A549 (cell line): ENCODE data around the gene DSG2. TPM values are rescaled to one million over a fixed set of nuclear protein-coding genes. Genes with fewer than 3 reads are reported as not detected.

Experiments used
- ATAC-seq, 2 experiments: fragments of 200-7000 bp in 1 of 2; fragments of >200 bp in 1 of 2; cut with Nextera tagmentation in 1 of 2; cut with Tn5 transposase in 1 of 2; 3 replicates each; pipeline versions ENCODE4 v1.8.0 to v1.9.1; 2018 to 2020; ENCODE audit warnings: mild to moderate bottlenecking in 1 of 2, moderate library complexity in 1 of 2
- CTCF ChIA-PET: fragments of 300-600 bp; sonication (Branson Sonifier 250); formaldehyde crosslinking; extraction: SDS; loops from one replicate; lab custom pipeline; 2021; ENCODE audit warnings: antibody characterized with exemption, inconsistent platforms; lab: Yijun Ruan, JAX
- POLR2A ChIA-PET: fragments of 350-600 bp; formaldehyde crosslinking; extraction: SDS; loops from one replicate; lab custom pipeline; 2021; ENCODE audit warnings: antibody characterized with exemption, inconsistent platforms; lab: Yijun Ruan, JAX
- DNase-seq, 2 experiments: peaks; one replicate each; pipeline versions ENCODE4 v3.0.0 to v3.0.0-alpha.2; 2011 to 2016; ENCODE audit warnings: low read depth in 1 of 2, low spot score in 1 of 2
- FAIRE-seq: peaks from 2 replicates; lab custom pipeline; 2011; peaks lifted over from hg19 to GRCh38; lab: Jason Lieb, UNC
- H3K27ac ChIP-seq, 2 experiments: fragments of >200 bp; sonication (Bioruptor Twin); formaldehyde crosslinking; 3 replicates each; pipeline ENCODE4 v1.5.1; 2016 to 2017
- H3K4me1 ChIP-seq: fragments of >200 bp; sonication (Bioruptor Twin); formaldehyde crosslinking; 3 replicates; pipeline ENCODE4 v1.6.1; 2016
- H3K4me2 ChIP-seq: fragments of >200 bp; sonication (Bioruptor Twin); formaldehyde crosslinking; 3 replicates; pipeline ENCODE4 v1.6.1; 2016
- H3K4me3 ChIP-seq: fragments of >200 bp; sonication (Bioruptor Twin); formaldehyde crosslinking; 3 replicates; pipeline ENCODE4 v1.5.1; 2016
- H3K9me3 ChIP-seq: fragments of >200 bp; sonication (Bioruptor Twin); formaldehyde crosslinking; 3 replicates; pipeline ENCODE4 v1.6.1; 2016
- CBX2 ChIP-seq: fragments of 200-600 bp; sonication (generic); IDR thresholded peaks from 2 replicates; pipeline ENCODE4 v1.6.1; 2016; ENCODE audit warnings: low read depth, mild to moderate bottlenecking, borderline replicate concordance
- CEBPB ChIP-seq, 2 experiments: fragments of >200 bp in 1 of 2; sonication (Bioruptor Twin) in 1 of 2; formaldehyde crosslinking in 1 of 2; IDR thresholded peaks; 2 replicates each; pipeline ENCODE4 v1.6.1; 2012 to 2016
- EHF ChIP-seq: fragments of 250-450 bp; sonication (Bioruptor Pico); IDR thresholded peaks from 2 replicates; pipeline ENCODE4 v1.5.0; 2020; ENCODE audit warnings: mild to moderate bottlenecking
- FOSB ChIP-seq: fragments of 250-450 bp; sonication (Bioruptor Pico); IDR thresholded peaks from 2 replicates; pipeline ENCODE4 v1.5.0; 2020; ENCODE audit warnings: mild to moderate bottlenecking, moderate library complexity
- HEYL ChIP-seq: fragments of 250-450 bp; sonication (Bioruptor Pico); IDR thresholded peaks from 2 replicates; pipeline ENCODE4 v1.8.0; 2021; ENCODE audit warnings: mild to moderate bottlenecking, moderate library complexity
- HOXA7 ChIP-seq: fragments of 250-450 bp; sonication (Bioruptor Pico); IDR thresholded peaks from 2 replicates; pipeline ENCODE4 v1.5.0; 2020; ENCODE audit warnings: mild to moderate bottlenecking, moderate library complexity
- HOXB5 ChIP-seq: fragments of 250-450 bp; sonication (Bioruptor Pico); IDR thresholded peaks from 2 replicates; pipeline ENCODE4 v1.5.0; 2020; ENCODE audit warnings: mild to moderate bottlenecking, moderate library complexity
- JUNB ChIP-seq: fragments of >200 bp; sonication (Bioruptor Twin); formaldehyde crosslinking; IDR thresholded peaks from 2 replicates; pipeline ENCODE4 v1.6.1; 2016
- KDM5A ChIP-seq: fragments of 200-600 bp; sonication (generic); IDR thresholded peaks from 2 replicates; pipeline ENCODE4 v1.6.1; 2016; ENCODE audit warnings: antibody characterized with exemption, mild to moderate bottlenecking
- MAFK ChIP-seq: fragments of 450-650 bp; IDR thresholded peaks from 2 replicates; pipeline ENCODE4 v1.6.1; 2014; ENCODE audit not compliant: partially characterized antibody
- MAZ ChIP-seq: fragments of 150-350 bp; IDR thresholded peaks from 2 replicates; pipeline ENCODE4 v1.6.1; 2014; ENCODE audit warnings: antibody characterized with exemption, low read depth, low read length, borderline replicate concordance
- NFE2L2 ChIP-seq: fragments of 150-350 bp; conservative IDR thresholded peaks from 2 replicates; pipeline ENCODE4 v1.6.1; 2014; ENCODE audit warnings: low read length
- NR3C1 ChIP-seq: fragments of >200 bp; sonication (Bioruptor Twin); formaldehyde crosslinking; IDR thresholded peaks from 3 replicates; pipeline ENCODE4 v1.6.1; 2017
- POLR2A ChIP-seq: IDR thresholded peaks from 2 replicates; pipeline ENCODE4 v1.6.1; 2012; ENCODE audit warnings: mild to moderate bottlenecking, low read length
- RCOR1 ChIP-seq: fragments of 150-350 bp; IDR thresholded peaks from 2 replicates; pipeline ENCODE4 v1.6.1; 2014; ENCODE audit warnings: antibody characterized with exemption, low read length, low read depth
- SMC3 ChIP-seq: fragments of >200 bp; sonication (Bioruptor Twin); formaldehyde crosslinking; IDR thresholded peaks from 3 replicates; pipeline ENCODE4 v1.6.1; 2018; ENCODE audit warnings: inconsistent platforms
- SREBF2 ChIP-seq: fragments of 450-650 bp; IDR thresholded peaks from 2 replicates; pipeline ENCODE4 v1.6.1; 2014; ENCODE audit warnings: mild to moderate bottlenecking, moderate library complexity
- TP53 ChIP-seq: fragments of 250-450 bp; sonication (Bioruptor Pico); IDR thresholded peaks from 2 replicates; pipeline ENCODE4 v1.5.0; 2021; ENCODE audit warnings: mild to moderate bottlenecking, moderate library complexity
- WGBS: methylation state at CpG from one replicate; pipeline ENCODE4 v1.1.6; 2017; ENCODE audit errors: missing lambda C conversion rate; 5-methylcytosine and 5-hydroxymethylcytosine counted together
- polyA plus RNA-seq, 4 experiments: library from polyadenylated mRNA; depleted of rRNA in 3 of 4; stranded (reverse); fragments of >200 nt; fragmentation: RNase III in 1 of 4; extraction: RNeasy Plus Mini Kit Qiagen cat#74134 plus additional on column Dnase treatment in 1 of 4; gene quantifications; 2 replicates in 3 of 4; 3 replicates in 1 of 4; pipeline ENCODE4 v1.2.3, GENCODE V29; 2011 to 2017
- TF ChIP-seq, protein P1 (sequence below): IDR thresholded peaks from 2 replicates; pipeline ENCODE4 v1.6.1; 2012
- TF ChIP-seq, protein P2 (sequence below): fragments of >200 bp; sonication (Bioruptor Twin); formaldehyde crosslinking; IDR thresholded peaks from 3 replicates; pipeline ENCODE4 v1.5.1; 2016
- TF ChIP-seq, protein P3 (sequence below): fragments of 450-650 bp; IDR thresholded peaks from 2 replicates; pipeline ENCODE4 v1.6.1; 2014; ENCODE audit warnings: antibody characterized with exemption

DSG2 gene
- polyA plus RNA-seq, 2 of the 4 experiments (the other 2 are of a cell fraction), result 40.0 to 91.7 TPM

GRCh38 chr18:31526374-31526773 is 28.4 kb downstream of the DSG2 start:
- no peak overlapping the region for H3K27ac ChIP-seq
- no peak overlapping the region for H3K4me3 ChIP-seq
- ChIA-PET CTCF (interaction anchor here (0.8 kb wide), 1 partner anchor 102 kb away, joined by 3 read pairs; no protein-coding TSS in a partner anchor), POLR2A (no interaction called here)
- FAIRE-seq (no peak), DNase-seq (no peak), ATAC-seq (no peak)
- no peaks in the 10 kb centered on the region for H3K9me3 ChIP-seq
- no peak overlapping the region for H3K4me2 ChIP-seq
- peak; percentile 73 for TF ChIP-seq MAFK
- no peak for TF ChIP-seq POLR2A
- TF ChIP-seq FOSB, result no peak
- 95% methylated on average over 7 of the region's 7 CpGs for WGBS
- no peaks in the 10 kb centered on the region for H3K4me1 ChIP-seq

DNA sequence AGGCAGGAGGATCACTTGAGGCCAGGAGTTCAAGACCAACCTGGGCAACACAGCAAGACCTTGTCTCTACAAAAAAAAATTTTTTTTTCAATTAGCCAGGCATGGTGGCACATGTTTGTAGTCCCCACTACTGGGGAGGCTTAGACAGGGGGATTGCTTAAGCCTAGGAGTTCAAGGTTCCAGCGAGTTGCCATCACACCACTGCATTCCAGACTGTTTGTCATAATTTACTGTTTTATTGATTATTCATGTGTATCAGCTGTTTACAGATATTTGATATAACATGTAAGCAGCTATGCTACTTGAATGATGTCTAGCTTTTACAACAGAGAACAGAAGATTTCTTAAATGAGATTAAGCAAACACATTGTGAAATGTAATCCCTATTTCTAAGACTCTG is 35.3 kb downstream of the DSG2 start:
- TF ChIP-seq CBX2 (no peak), NFE2L2 (no peak), MAZ (no peak), FOSB (no peak)
- FAIRE-seq (no peak), ATAC-seq (no peak), DNase-seq (no peak)
- Histone ChIP-seq H3K4me2 (no peak overlapping the region), H3K4me1 (no peaks in the 10 kb centered on the region), H3K9me3 (no peaks in the 10 kb centered on the region), H3K27ac (no peak overlapping the region), H3K4me3 (no peak overlapping the region)
- POLR2A ChIA-PET, result no interaction called here
- CTCF ChIA-PET, result interaction anchor here (1.3 kb wide), 1 partner anchor 14 kb away, joined by 3 read pairs; no protein-coding TSS in a partner anchor
- WGBS, result 100% methylated on average over 1 of the region's 1 CpG

DNA sequence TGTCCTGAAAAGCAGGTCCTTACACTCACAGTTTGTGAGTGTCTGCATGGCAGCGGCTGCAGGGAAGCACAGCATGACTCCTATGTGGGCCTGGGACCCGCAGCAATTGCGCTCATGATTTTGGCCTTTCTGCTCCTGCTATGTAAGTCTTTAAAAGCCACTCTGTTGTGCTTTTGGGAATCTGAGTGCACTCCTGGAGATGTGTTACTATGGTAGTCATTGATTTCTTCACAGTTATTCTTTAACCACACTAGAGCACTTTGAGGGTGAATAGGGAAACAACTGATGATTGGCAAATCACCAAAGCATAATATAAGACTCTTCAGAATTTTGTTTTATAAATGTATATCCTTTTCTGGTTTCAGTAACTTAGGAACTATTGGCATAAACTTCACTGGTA is 40.9 kb downstream of the DSG2 start:
- TF ChIP-seq EHF (CRISPR knock-in tag), result no peak
- TF ChIP-seq HEYL (CRISPR knock-in tag), result no peak
- no peak for TF ChIP-seq TP53
- no peak for TF ChIP-seq CEBPB (IDR thresholded peaks at IDR 0.05)
- TF ChIP-seq, protein P1, sequence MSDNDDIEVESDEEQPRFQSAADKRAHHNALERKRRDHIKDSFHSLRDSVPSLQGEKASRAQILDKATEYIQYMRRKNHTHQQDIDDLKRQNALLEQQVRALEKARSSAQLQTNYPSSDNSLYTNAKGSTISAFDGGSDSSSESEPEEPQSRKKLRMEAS, result no peak
- TF ChIP-seq, protein P2, sequence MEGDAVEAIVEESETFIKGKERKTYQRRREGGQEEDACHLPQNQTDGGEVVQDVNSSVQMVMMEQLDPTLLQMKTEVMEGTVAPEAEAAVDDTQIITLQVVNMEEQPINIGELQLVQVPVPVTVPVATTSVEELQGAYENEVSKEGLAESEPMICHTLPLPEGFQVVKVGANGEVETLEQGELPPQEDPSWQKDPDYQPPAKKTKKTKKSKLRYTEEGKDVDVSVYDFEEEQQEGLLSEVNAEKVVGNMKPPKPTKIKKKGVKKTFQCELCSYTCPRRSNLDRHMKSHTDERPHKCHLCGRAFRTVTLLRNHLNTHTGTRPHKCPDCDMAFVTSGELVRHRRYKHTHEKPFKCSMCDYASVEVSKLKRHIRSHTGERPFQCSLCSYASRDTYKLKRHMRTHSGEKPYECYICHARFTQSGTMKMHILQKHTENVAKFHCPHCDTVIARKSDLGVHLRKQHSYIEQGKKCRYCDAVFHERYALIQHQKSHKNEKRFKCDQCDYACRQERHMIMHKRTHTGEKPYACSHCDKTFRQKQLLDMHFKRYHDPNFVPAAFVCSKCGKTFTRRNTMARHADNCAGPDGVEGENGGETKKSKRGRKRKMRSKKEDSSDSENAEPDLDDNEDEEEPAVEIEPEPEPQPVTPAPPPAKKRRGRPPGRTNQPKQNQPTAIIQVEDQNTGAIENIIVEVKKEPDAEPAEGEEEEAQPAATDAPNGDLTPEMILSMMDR, result no peak
- no peak for TF ChIP-seq SMC3
- no peak for TF ChIP-seq JUNB
- TF ChIP-seq HOXA7, result no peak
- no peak for TF ChIP-seq NR3C1
- TF ChIP-seq, protein P3, sequence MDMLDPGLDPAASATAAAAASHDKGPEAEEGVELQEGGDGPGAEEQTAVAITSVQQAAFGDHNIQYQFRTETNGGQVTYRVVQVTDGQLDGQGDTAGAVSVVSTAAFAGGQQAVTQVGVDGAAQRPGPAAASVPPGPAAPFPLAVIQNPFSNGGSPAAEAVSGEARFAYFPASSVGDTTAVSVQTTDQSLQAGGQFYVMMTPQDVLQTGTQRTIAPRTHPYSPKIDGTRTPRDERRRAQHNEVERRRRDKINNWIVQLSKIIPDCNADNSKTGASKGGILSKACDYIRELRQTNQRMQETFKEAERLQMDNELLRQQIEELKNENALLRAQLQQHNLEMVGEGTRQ, result no peak
- TF ChIP-seq RCOR1, result no peak
- no peak for TF ChIP-seq HOXB5 (CRISPR knock-in tag)
- TF ChIP-seq SREBF2, result no peak
- ATAC-seq, result no peak
- CTCF ChIA-PET, result interaction anchor here (2.2 kb wide), 1 partner anchor 17 kb away, joined by 7 read pairs; no protein-coding TSS in a partner anchor

DNA sequence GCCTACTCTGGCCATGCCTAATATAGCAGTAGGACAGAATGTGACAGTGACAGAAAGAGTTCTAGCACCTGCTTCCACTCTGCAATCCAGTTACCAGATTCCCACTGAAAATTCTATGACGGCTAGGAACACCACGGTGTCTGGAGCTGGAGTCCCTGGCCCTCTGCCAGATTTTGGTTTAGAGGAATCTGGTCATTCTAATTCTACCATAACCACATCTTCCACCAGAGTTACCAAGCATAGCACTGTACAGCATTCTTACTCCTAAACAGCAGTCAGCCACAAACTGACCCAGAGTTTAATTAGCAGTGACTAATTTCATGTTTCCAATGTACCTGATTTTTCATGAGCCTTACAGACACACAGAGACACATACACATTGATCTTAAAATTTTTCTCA is 48.5 kb downstream of the DSG2 start:
- no peak for ATAC-seq
- 100% methylated on average over 2 of the region's 2 CpGs for WGBS
- TF ChIP-seq JUNB (no peak), KDM5A (no peak)
- TF ChIP-seq, all 56 proteins: peak for 0
- Histone ChIP-seq H3K9me3 (no peaks in the 10 kb centered on the region), H3K4me3 (no peak overlapping the region), H3K4me2 (no peak overlapping the region), H3K27ac (no peak overlapping the region), H3K4me1 (no peaks in the 10 kb centered on the region)
- CTCF ChIA-PET, result interaction anchor here (1.2 kb wide), 1 partner anchor 8 kb away, joined by 3 read pairs; no protein-coding TSS in a partner anchor
- DNase-seq, result no peak
- POLR2A ChIA-PET, result no interaction called here
- no peak for FAIRE-seq

More for the DNA sequence above, 40.9 kb downstream of the DSG2 start:
- WGBS, result 100% methylated on average over 3 of the region's 3 CpGs
- Histone ChIP-seq H3K9me3 (no peaks in the 10 kb centered on the region), H3K4me3 (no peak overlapping the region), H3K4me1 (no peaks in the 10 kb centered on the region), H3K27ac (no peak overlapping the region), H3K4me2 (no peak overlapping the region)
- FAIRE-seq (no peak), DNase-seq (no peak)
- POLR2A ChIA-PET, result no interaction called here
